HG03575 (cell line): ENCODE measurements around the gene ONECUT1.

Experiments used
- ATAC-seq: cut with Tn5 transposase; IDR thresholded peaks from one replicate; pipeline ENCODE4 v1.9.1; 2021; ENCODE audit not compliant: unreplicated experiment, insufficient number of reproducible peaks, low FRiP score; ENCODE audit errors: extremely low read depth

Gene ONECUT1

GRCh38 chr15:52737720-52738119 is 52.4 kb downstream of the ONECUT1 start:
- no peak for ATAC-seq

- peak; percentile 53 for ATAC-seq
Observed at GRCh38 chr15:52735231-52736089, 54.7 kb downstream of the ONECUT1 start.

DNA sequence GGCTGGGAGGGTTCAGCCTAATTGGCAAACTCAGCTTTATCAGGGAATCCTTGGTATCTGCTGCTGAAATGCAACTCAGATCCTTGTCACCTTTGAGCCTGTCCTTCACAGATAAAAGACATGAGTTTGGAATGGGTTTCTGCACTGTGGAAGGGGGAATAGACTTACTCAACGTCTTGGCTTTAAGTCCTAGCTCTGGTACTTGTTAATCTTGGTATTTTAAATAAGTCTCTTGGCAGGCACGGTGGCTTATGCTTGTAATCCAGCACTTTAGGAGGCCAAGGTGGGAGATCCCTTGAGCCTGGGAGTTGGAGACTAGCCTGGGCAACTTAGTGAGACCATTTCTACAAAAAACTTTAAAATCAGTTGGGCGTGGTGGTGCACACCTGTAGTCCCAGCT is 55.8 kb downstream of the ONECUT1 start:
- no peak for ATAC-seq

- no peak for ATAC-seq
Observed at GRCh38 chr15:52733696-52734255, 56.4 kb downstream of the ONECUT1 start.

GRCh38 chr15:52733088-52733487 is 57.0 kb downstream of the ONECUT1 start:
- no peak for ATAC-seq

- no peak for ATAC-seq
Observed at GRCh38 chr15:52732551-52732950, 57.6 kb downstream of the ONECUT1 start.

GRCh38 chr15:52731732-52732470 is 58.2 kb downstream of the ONECUT1 start:
- ATAC-seq, result no peak

DNA sequence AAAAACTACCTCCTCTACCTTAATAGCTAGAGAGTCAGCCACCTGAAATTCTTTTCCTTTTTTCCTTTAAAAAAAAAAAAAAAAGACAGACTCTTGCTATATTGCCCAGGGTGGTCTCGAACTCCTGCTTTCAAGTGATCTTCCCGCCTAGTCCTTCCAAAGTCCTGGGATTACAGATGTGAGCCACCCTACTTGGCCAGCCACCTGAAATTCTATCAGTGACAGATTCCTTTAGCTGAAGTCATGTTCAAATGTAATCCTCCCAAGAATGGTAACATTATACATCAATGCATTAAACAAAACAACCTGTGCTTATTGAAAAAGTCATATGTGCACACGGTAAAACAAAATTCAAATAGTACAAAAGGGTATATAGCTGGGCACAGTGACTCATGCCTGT is 59.1 kb downstream of the ONECUT1 start:
- no peak for ATAC-seq

DNA sequence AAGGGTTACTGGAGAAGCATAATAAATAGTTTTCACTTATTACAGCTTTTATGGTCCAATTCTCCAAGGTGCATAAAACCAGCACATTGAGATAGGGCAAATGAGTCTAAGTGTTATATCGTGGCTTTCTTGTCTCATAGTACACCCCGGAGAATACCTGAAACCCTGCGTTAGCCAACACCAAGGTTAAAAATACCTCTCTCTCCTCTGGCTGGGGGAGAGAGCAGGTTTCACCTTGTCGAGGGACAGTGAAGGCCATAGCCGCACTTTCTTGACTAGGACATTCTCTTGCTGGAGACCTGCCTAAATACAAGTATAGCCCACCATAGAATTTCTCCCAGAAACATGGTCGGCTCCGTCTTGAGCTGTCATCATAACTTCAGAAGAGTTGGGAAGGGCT is 59.5 kb downstream of the ONECUT1 start:
- no peak for ATAC-seq

- no peak for ATAC-seq
Observed at GRCh38 chr15:52730173-52730572, 60.0 kb downstream of the ONECUT1 start.

DNA sequence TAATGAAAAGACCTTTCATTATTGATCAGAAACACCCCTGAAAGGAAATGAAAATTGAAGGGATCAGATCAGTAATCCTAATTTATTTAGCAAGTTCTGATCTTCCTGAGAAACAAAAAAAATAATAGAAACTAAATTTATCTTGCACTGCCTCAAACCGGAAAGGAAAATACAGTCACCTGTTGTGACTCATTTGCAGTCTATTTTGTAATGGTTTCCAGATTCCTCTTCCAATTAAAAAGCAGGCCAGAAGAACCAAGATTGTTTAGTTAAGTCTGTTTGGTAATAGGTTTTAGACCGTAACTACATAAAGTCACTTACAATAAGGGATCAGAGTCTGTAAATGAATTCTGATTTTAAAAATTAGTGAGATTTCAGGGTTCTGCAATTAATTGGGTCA is 61.2 kb downstream of the ONECUT1 start:
- no peak for ATAC-seq

DNA sequence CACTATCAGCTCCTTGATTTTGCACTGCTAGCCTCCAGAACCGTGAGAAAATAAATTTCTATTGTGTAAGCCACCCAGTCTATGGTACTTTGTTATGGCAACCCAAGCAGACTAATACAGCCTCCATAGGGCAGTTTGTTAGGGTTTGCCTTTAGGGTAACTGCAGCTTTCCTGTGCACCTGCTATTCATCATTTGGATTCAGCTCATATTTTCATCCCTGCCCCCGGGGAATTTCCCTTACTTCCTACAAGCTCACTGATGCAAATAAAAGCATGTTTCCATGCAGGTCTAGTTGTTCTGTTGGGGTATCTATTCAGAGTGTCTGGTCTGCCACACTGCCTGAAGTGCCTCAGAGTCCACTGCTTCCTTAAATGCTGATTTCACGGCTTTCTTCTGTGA is 62.3 kb downstream of the ONECUT1 start:
- ATAC-seq, result no peak

DNA sequence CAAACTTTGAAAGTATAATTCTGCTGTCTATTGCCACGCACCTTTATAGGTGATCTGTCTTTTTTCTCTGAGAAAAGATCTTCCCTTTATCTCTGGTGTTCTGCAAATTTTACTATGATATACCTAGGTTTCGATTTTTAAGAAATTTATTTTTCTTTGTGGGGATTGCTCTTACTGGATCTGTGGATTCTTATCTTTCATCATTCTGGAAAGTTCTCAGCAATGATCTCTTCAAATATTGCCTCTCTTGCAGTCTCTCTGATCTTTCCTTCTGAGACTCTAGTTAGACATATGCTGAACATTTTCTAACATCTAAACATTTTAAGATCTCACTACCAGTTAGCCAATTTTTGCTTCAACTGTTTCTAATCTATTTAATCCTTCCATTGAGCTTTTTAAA is 63.9 kb downstream of the ONECUT1 start:
- ATAC-seq, result no peak

GRCh38 chr15:52718551-52718950 is 71.6 kb downstream of the ONECUT1 start:
- ATAC-seq, result no peak

DNA sequence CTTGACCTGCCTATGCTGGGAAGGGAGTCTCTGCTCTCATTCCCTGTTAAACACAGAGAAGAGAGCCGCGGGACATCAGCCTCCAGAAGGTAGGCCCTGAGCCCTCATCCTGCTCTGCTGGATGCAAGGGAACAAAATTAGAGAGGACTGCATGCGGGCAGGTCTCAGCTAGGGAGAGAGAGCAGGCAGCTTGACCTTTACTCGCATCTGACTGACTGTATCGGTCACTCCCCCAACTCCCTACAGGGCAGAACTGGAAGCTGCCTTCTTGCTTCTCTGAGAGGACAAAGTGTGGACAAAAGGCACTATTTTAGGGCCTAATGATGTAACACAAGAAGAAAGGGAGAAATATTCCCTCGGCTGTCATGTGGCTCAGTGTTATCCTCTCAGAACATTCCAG is 72.2 kb downstream of the ONECUT1 start:
- no peak for ATAC-seq

GRCh38 chr15:52717481-52717880 is 72.7 kb downstream of the ONECUT1 start:
- ATAC-seq, result no peak

GRCh38 chr15:52716536-52716935 is 73.6 kb downstream of the ONECUT1 start:
- no peak for ATAC-seq

DNA sequence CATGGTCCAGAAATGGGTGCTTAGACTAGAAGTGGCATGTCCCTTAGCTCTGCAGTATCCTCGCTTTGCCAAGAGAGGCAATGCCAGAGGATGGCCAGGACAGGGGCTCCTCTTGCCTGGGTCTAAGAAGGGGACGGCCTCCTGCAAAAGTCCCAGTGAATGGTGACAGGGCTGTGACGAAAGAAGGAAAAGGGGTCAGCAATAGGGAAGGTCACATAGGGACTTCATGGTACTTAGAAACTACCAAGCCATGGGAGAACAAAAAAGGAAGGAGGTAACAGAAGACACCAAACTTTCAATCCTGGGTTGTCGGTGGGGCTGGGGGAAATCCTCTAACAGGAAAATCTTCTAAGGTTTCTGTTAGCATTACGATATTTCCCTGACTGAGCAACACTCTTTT is 74.7 kb downstream of the ONECUT1 start:
- ATAC-seq, result no peak

GRCh38 chr15:52714968-52715367 is 75.2 kb downstream of the ONECUT1 start:
- no peak for ATAC-seq
